GM12864 (cell line): Measurements from ENCODE around the gene CRKL.

Experiments used
- DNase-seq: peaks from one replicate; pipeline ENCODE4 v3.0.0-alpha.2; 2011; ENCODE audit warnings: low read depth
- H3K4me3 ChIP-seq: 2 replicates; pipeline ENCODE4 v1.5.1; 2011; ENCODE audit warnings: mild to moderate bottlenecking, low read depth, low read length, control low read depth
- CTCF ChIP-seq: IDR thresholded peaks from 2 replicates; pipeline ENCODE4 v1.5.1; 2011; ENCODE audit warnings: low read depth, mild to moderate bottlenecking, moderate library complexity, low read length, control low read depth, inconsistent platforms; ENCODE audit errors: missing control alignments

Gene CRKL

DNA sequence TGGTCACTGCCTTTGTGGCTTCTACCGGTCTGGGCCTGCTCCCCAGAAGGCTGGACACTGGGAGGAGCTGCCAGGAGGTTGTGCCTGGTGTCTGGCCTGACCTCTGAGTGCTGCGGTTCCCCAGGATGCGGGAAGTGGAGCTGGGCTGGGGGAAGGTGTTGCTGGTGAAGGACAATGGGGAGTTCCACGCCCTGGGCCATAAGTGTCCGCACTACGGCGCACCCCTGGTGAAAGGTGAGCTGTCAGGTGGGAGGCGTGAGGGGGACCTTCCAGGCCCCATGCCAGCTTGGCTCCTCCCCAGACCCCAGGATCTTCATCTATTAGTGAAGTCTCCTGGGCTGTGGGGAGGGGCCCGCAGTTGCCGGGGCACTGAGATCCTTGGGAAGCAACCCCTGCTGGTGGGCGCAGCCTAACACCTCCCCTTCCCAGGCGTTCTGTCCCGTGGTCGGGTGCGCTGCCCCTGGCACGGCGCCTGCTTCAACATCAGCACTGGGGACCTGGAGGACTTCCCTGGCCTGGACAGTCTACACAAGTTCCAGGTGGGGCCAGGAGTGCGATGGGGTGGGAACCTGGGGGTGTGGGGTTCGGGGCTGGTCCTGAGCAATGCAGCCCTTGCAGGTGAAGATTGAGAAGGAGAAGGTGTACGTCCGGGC, 56.6 kb downstream of the CRKL start:
- no peak overlapping the region for H3K4me3 ChIP-seq
- DNase-seq, result no peak
- no peak for TF ChIP-seq CTCF

DNA sequence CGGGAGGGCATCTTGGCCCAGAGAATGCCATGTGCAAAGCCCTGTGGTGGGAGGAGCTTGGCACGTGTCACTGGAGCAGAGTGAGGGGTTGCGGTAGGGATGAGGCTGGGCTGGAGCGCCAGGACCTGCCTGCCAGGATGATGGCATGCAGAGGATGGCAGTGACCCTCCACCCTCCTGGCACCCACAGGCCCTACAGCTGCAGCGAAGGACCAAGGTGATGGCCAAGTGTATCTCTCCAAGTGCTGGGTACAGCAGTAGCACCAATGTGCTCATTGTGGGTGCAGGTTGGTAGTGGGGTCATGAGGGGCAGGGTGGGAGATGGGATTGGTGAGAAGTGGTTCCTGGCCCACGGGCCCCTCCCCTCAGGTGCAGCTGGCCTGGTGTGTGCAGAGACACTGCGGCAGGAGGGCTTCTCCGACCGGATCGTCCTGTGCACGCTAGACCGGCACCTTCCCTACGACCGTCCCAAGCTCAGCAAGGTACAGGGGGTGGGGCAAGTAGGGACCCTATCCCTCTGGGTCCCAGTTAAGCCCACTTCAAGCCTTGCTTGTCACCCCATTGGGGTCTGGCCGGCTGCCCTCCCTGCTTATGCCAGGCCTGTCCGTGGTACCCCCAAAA, 57.2 kb downstream of the CRKL start:
- TF ChIP-seq CTCF, result no peak
- H3K4me3 ChIP-seq, result no peak overlapping the region
- DNase-seq, result no peak

GRCh38 chr22:20975541-20976290, 58.5 kb downstream of the CRKL start:
- TF ChIP-seq CTCF, result no peak
- no peak for DNase-seq
- no peak overlapping the region for H3K4me3 ChIP-seq

- DNase-seq, result no peak
- no peak for TF ChIP-seq CTCF
- H3K4me3 ChIP-seq, result no peak overlapping the region
Measured at GRCh38 chr22:20976291-20976877, 59.2 kb downstream of the CRKL start.

DNA sequence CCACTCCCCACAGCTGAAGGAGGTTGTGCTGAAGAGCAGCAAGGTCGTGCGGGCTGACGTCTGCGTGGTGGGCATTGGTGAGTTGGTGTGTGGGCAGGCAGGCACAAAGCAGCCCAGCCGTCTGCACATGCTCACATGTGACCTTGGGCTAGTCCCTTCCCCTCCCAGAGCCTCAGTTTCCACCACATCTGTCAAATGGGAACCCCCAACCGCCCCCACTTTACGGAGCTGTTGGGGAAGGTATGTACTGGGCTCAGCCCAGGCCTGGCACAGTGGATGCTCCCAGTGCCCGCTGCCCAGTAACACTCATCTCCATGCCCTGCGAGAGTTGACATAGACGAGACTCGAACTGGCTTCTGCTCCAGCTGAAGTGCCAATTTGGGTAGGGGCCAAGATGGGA, 59.8 kb downstream of the CRKL start:
- DNase-seq, result no peak
- no peak overlapping the region for H3K4me3 ChIP-seq
- no peak for TF ChIP-seq CTCF

- no peak for TF ChIP-seq CTCF
- no peak overlapping the region for H3K4me3 ChIP-seq
- DNase-seq, result no peak
Measured at GRCh38 chr22:20977516-20978170, 60.4 kb downstream of the CRKL start.
